Amniotic stem cell (primary cell): ENCODE measurements around the gene RETREG2.
"Not testable (repeated sequence)": the region's sequence is repeated elsewhere in the genome, so short reads cannot be mapped to it uniquely, and the experiment has no call there.

ENCODE experiments used
- DNase-seq: peaks from one replicate; lab custom pipeline; 2025; lab: John Stamatoyannopoulos, UW

The RETREG2 gene

GRCh38 chr2:219197388-219197787 lies 19.3 kb downstream of the RETREG2 start:
- DNase-seq, result no peak

GRCh38 chr2:219198974-219199373 lies 20.9 kb downstream of the RETREG2 start:
- DNase-seq, result no peak

GRCh38 chr2:219199470-219200211 lies 21.6 kb downstream of the RETREG2 start:
- DNase-seq, result no peak

GRCh38 chr2:219200502-219201326 lies 22.6 kb downstream of the RETREG2 start:
- not testable (repeated sequence) for DNase-seq

- DNase-seq, result not testable (repeated sequence)
Observed at GRCh38 chr2:219201331-219201730, 23.3 kb downstream of the RETREG2 start.

GRCh38 chr2:219204425-219205164 lies 26.5 kb downstream of the RETREG2 start:
- no peak for DNase-seq

- DNase-seq, result no peak
Observed at GRCh38 chr2:219205165-219205538, 27.1 kb downstream of the RETREG2 start.

GRCh38 chr2:219205981-219206327 lies 27.9 kb downstream of the RETREG2 start:
- DNase-seq, result no peak

GRCh38 chr2:219206328-219207133 lies 28.5 kb downstream of the RETREG2 start, which contains the start of gene ZFAND2B:
Gene ZFAND2B (plus strand): TSS chr2:219206782. CDS start chr2:219206988, 206 bp downstream.
- peak; percentile 86 for DNase-seq

GRCh38 chr2:219207134-219207883 lies 29.2 kb downstream of the RETREG2 start:
- peak; percentile 59 for DNase-seq

- no peak for DNase-seq
Observed at GRCh38 chr2:219207884-219208740, 30.0 kb downstream of the RETREG2 start.

- DNase-seq, result no peak
Observed at GRCh38 chr2:219209236-219210195, 31.4 kb downstream of the RETREG2 start.

GRCh38 chr2:219210196-219210885 lies 32.3 kb downstream of the RETREG2 start:
- DNase-seq, result no peak

- DNase-seq, result no peak
Observed at GRCh38 chr2:219210886-219211362, 32.8 kb downstream of the RETREG2 start.

GRCh38 chr2:219213026-219213415 lies 34.9 kb downstream of the RETREG2 start:
- DNase-seq, result no peak

- no peak for DNase-seq
Observed at GRCh38 chr2:219213486-219214071, 35.5 kb downstream of the RETREG2 start.

GRCh38 chr2:219214141-219214540 lies 36.1 kb downstream of the RETREG2 start:
- DNase-seq, result no peak

GRCh38 chr2:219214786-219215185 lies 36.7 kb downstream of the RETREG2 start:
- no peak for DNase-seq
